Astrocyte (in vitro differentiated cells and primary cell): Measurements from ENCODE around the gene NEK9.

Experiments
- EZH2 ChIP-seq: IDR thresholded peaks from 2 replicates; pipeline ENCODE4 v1.6.1; 2012; ENCODE audit warnings: mild to moderate bottlenecking, low read length, inconsistent platforms; ENCODE audit not compliant: insufficient read depth
- TF ChIP-seq, protein P1 (sequence below): IDR thresholded peaks from 2 replicates; pipeline ENCODE4 v1.5.1; 2011; ENCODE audit warnings: low read depth, mild to moderate bottlenecking, inconsistent platforms, low read length, moderate library complexity; ENCODE audit not compliant: insufficient read depth

GRCh38 chr14:75113932-75114539 lies 12.8 kb downstream of the NEK9 start:
- TF ChIP-seq, protein P1, sequence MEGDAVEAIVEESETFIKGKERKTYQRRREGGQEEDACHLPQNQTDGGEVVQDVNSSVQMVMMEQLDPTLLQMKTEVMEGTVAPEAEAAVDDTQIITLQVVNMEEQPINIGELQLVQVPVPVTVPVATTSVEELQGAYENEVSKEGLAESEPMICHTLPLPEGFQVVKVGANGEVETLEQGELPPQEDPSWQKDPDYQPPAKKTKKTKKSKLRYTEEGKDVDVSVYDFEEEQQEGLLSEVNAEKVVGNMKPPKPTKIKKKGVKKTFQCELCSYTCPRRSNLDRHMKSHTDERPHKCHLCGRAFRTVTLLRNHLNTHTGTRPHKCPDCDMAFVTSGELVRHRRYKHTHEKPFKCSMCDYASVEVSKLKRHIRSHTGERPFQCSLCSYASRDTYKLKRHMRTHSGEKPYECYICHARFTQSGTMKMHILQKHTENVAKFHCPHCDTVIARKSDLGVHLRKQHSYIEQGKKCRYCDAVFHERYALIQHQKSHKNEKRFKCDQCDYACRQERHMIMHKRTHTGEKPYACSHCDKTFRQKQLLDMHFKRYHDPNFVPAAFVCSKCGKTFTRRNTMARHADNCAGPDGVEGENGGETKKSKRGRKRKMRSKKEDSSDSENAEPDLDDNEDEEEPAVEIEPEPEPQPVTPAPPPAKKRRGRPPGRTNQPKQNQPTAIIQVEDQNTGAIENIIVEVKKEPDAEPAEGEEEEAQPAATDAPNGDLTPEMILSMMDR: no peak
- TF ChIP-seq EZH2: no peak
